GM19238 (cell line): ENCODE measurements around the gene S1PR5.
"Not testable (repeated sequence)": the region's sequence is repeated elsewhere in the genome, so short reads cannot be mapped to it uniquely, and the experiment has no call there.

ENCODE experiments used
- DNase-seq: peaks from one replicate; pipeline ENCODE4 v3.0.0; 2011; ENCODE audit warnings: low spot score; ENCODE audit not compliant: insufficient read length

The S1PR5 gene, protein sequence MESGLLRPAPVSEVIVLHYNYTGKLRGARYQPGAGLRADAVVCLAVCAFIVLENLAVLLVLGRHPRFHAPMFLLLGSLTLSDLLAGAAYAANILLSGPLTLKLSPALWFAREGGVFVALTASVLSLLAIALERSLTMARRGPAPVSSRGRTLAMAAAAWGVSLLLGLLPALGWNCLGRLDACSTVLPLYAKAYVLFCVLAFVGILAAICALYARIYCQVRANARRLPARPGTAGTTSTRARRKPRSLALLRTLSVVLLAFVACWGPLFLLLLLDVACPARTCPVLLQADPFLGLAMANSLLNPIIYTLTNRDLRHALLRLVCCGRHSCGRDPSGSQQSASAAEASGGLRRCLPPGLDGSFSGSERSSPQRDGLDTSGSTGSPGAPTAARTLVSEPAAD

DNA sequence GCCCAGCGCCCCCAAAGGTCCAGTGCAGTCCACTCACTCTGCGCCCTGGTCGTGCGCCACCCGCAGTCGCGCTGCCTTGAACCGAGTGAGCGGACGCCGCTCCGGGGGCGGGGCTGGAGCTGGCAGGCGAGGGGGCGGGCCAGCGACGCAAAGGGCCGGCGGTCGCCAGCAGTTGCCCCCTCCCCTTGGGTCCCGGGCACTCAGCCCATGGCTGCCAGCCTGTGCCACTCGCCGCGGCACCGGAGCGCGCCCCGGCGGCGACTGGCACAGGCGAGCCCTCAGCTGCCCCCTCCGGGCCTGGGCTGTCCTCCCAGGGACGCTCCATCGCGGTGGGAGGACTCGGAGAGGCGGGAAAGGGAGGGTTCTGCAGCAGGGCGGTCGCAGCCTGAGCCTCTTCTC is at the start of gene S1PR5:
Gene S1PR5, minus strand, starts transcription at position 87 of the 399 bp plus-strand sequence. CDS start 2,436 bp downstream, outside the sequence.
- DNase-seq, result no peak

- peak; percentile 49 for DNase-seq
These were observed 49.6 kb upstream of the S1PR5 start for GRCh38 chr19:10566658-10567410.

DNA sequence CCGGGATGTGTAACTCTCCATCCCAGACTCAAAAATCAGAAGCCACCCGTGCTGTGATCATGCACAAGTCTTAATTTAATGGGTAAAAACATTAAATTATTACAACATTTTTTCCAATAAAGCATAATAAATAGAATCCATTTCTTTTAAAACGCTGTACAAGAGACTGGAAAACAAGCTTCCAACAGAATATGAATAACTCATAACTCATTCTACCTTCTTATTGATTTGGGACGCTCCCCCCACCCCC is 49.1 kb upstream of the S1PR5 start:
- no peak for DNase-seq

GRCh38 chr19:10565567-10566407 is 48.5 kb upstream of the S1PR5 start, which contains the start of gene KRI1:
Gene KRI1 (minus strand): TSS chr19:10566010. CDS start chr19:10565999, 11 bp downstream.
- peak; percentile 94 for DNase-seq

DNA sequence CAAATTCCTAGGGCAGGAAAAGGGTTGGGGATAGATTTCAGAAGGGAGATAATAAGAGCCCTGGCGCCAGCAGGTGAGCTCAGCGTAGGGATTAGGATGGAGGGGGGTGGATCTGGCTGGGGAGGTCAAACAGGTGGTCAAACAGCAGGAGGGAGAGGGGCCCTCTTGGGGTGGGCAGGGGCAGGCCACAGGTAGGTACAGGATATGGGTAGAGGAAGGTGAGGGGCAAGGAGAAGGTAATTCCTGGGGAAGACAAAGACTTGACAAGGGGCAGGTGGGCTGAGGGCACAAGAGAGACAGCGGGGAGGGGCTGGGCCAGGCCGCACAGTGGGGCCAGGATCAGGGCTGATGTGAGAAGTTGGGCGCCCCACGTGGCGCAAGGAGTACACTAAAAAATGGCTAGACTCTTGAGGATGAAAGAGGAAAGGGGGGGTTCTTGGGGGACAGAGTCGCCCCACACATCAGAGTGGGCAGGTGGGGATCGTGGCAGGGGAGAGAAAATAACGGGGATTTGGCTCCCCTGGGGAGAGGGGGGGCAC is 47.9 kb upstream of the S1PR5 start:
- DNase-seq, result peak; percentile 82

GRCh38 chr19:10562609-10563008 is 45.4 kb upstream of the S1PR5 start:
- no peak for DNase-seq

DNA sequence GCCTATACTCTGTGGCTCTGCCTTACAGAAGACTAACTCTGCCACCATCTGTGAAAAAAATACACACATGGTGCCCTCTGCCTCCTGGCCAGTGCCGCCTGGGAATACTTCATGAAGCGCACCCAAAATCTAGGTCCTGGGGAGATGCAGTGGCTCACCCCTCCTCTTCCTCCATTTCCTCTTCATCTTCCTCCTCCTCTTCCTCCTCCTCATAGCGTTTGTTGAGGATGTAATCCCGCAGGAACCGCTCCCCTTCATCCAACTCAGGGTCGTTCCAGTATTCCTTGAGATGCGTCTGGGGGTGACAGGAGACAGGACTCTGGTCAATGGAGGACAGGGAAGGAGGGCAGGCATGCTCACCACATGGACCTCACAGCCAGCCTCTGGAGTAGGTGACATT is 42.9 kb upstream of the S1PR5 start:
- DNase-seq, result no peak

- no peak for DNase-seq
These were observed 40.5 kb upstream of the S1PR5 start for GRCh38 chr19:10557603-10558197.

- no peak for DNase-seq
These were observed 38.3 kb upstream of the S1PR5 start for GRCh38 chr19:10555610-10555973.

DNA sequence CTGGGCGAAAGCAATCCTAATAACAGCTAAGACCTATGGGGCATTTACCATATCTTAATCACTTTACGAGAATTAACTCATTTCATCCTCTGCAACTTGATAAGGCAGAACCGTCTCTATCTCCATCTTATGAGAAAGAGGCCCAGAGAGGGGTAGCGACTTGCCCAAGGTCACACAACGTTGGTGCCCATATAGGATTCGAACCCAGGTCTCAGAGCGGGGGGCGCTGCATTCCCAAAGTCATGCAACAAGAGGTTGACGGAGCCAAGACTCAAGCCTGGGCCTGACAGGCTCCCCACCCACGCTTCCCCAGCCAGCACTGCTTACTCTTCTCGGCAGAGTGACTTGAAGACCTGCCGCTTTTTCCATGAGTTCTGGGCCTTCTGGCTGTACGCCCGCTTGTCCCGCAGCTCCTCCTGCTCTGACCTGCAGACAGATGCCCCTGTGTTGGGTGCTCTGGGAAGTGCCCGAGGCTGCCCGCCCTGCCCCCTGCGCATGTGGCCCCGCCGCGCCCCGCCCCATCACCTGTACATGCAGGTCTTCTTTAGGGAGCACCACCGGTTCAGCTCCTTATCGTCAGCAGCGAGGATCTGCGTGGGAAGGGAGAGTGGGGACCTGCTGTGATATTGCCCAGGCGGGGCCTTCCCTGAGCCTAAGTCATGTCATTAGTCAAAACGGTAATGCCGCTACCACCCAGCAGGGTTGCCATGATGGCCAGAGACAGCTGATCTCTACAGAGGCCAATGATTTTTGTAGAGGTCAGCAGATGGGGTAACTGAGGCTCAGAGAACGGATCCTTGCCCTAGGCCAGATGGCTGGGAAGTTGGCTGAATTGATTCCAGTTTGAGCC is 37.7 kb upstream of the S1PR5 start:
- no peak for DNase-seq

DNA sequence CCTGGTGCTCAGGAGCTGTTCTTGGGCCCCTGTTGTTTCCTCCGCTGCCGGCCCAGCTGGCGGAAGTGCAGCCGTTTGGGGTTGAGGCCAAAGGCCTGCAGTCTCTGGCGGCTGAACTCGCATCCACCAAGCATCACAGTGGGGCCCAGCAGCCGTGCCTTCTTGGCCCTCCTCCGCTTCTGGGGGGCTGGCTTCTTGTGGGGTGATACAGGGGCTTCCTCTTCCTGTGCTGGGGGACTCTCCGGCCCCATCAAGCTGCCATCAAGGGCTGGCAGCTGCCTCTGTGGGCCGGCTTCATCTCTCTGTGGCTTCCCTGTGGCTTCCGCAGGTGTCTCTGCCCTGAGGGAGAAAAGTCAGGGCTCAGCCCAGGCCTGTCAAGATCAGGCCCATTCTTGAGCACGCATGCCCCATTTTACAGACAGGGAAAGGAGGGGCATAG is 36.7 kb upstream of the S1PR5 start:
- DNase-seq, result peak; percentile 71

DNA sequence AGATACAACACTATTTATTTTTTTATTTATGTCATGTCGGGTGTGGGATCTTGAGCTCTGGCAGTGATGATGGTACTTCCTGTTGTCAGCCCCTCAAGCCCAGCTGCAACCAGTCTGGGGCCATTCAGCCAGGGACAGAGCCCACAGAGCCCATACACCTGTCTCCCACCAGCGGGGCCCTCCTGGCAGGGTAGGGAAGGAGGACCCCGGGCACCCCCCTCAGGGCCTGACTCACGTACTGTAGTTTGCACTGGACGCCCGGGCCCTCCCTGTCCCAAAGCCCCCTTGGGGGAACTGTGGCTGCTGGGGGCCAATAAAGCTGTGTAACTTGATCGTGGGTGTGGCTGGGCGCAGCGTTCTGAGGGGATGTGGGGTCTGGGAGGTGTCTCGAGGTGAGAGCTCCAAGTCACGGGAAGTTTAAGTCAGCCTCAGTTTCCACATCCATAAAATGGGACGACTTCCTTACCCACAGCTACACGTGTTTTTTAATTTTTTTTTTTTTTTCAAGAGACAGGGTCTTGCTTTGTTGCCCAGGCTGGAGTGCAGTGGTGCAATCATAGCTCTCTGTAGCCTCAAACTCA is 35.9 kb upstream of the S1PR5 start:
- no peak for DNase-seq

DNA sequence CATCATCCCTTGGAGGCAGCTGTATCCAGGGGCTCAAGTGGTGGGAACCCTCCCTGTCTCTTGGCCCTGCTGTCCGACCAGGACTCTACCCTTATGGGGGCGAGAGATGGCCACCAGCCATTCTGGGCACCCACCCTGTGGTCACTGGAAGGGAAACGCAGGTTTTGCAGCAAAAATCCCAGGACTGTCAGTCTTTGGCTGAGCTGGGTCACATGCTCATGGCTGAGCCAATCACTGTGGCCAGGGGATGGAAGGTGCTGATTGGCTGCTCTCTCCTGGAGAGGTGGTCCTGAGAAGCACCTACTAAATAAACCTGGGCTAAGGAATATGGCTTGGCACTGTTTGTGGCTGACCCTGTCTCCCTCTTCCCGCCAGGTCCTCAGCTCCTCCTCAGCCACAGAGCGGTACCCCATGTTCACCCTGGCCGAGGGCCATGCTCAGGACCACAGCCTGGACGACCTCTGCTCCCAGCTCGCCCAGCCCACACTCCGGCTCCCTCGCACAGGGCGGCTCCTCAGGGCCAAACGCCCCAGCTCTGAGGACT is 35.3 kb upstream of the S1PR5 start:
- no peak for DNase-seq

DNA sequence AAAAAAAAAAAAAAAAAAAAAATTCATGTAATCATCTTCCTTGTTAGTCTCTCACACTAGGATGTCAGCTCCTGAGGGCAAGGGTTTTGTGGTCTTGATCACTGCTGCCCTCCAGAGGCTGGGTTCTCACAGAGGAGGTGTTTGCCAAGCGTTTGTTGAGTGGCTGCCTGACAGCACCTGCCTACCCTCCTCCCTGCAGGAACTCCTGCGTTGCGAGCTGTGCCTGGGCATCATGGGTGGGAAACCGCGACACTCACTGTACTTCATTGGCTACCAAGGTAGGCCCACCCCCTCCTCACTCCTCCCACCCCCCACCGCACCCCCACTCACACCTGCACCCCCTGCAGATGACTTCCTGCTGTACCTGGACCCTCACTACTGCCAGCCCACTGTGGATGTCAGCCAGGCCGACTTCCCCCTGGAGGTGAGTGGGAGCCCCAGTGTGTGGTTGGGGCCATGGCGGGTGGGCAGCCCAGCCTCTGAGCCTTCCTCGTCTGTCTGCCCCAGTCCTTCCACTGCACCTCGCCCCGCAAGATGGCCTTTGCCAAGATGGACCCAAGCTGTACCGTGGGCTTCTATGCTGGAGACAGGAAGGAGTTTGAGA is 34.6 kb upstream of the S1PR5 start:
- no peak for DNase-seq

- DNase-seq, result not testable (repeated sequence)
These were observed 33.8 kb upstream of the S1PR5 start for GRCh38 chr19:10551006-10551405.

- no peak for DNase-seq
These were observed 33.1 kb upstream of the S1PR5 start for GRCh38 chr19:10550336-10550735.

DNA sequence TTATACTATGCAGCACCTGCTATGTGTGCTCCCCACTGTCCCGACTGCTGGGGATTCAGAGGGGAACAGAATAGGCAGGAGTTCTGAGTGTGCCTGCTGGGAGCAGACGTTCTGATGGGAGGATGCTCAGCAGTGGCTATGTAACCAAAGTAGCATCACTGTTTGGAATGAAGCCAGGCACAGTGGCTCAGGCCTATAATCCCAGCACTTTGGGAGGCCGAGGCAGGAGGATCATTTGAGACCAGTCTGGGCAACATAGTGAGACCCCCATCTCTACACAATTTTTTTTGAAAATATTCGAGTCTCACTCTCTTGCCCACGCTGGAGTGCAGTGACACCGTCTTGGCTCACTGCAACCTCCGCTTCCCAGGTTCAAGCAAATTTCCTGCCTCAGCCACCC is 32.5 kb upstream of the S1PR5 start:
- no peak for DNase-seq

- no peak for DNase-seq
These were observed 31.6 kb upstream of the S1PR5 start for GRCh38 chr19:10548746-10549276.

DNA sequence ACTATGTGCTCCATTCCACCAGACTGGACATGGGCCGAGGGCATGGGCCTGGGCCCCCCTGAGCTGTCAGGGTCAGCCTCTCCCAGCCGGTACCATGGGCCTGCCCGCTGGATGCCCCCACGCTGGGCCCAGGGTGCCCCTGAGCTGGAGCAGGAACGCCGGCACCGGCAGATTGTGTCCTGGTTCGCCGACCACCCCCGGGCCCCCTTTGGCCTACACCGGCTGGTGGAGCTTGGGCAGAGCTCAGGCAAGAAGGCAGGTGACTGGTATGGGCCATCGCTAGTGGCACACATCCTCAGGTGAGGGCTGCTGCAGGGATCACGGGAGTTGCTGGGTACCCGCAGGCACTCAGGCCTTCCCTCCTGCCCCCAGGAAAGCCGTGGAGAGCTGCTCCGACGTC is 29.6 kb upstream of the S1PR5 start:
- DNase-seq, result no peak
